ENCODE results near the gene MCF2L. TPM values are rescaled to one million over a fixed set of nuclear protein-coding genes. Genes with fewer than 3 reads are reported as not detected.

Gene MCF2L
- total and polyA plus RNA-seq, 5 donors = 18.0 to 47.5 (median 33.2) TPM

DNA sequence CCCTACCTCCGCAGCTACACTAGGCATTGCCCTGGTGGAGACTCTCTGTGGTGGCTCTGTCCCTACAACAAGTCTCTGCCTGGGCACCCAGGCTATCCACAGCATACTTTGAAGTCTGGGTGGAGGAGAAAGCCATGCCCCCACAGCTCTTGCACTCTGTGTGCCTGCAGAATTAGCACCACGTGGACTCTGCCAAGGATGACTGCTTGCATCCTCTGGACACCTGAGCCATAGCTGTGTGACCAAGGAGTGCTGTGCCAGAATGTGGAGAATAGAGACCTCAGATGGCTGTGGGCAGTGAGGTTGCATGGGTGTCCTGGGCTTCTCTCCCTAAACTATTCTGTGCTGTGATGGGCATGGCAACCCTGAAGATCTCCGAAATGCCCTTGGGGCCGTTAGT, 21.2 kb upstream of the MCF2L start:
- intact Hi-C loops (cut with DNase I) = loop anchor here in 2 of 4 donors (10.0 kb wide), 2 partner anchors 57 to 447 kb away; no protein-coding TSS in a partner anchor
- Histone ChIP-seq H3K27ac (ENCODE audit: low read length) (no peak overlapping the region), H3K9me3 (ENCODE audit: control insufficient read depth, low read length) (no peaks in the 10 kb centered on the region), H3K4me3 (ENCODE audit: low read length) (no peak overlapping the region), H3K27me3 (ENCODE audit: control insufficient read depth, insufficient read depth) (no peaks in the 10 kb centered on the region), H3K4me1 (ENCODE audit: control insufficient read depth, insufficient read depth, low read length) (no peaks in the 10 kb centered on the region)
- no peak for DNase-seq
- 88% methylated on average over 4 of the region's 4 CpGs for WGBS
- no peak for ATAC-seq

DNA sequence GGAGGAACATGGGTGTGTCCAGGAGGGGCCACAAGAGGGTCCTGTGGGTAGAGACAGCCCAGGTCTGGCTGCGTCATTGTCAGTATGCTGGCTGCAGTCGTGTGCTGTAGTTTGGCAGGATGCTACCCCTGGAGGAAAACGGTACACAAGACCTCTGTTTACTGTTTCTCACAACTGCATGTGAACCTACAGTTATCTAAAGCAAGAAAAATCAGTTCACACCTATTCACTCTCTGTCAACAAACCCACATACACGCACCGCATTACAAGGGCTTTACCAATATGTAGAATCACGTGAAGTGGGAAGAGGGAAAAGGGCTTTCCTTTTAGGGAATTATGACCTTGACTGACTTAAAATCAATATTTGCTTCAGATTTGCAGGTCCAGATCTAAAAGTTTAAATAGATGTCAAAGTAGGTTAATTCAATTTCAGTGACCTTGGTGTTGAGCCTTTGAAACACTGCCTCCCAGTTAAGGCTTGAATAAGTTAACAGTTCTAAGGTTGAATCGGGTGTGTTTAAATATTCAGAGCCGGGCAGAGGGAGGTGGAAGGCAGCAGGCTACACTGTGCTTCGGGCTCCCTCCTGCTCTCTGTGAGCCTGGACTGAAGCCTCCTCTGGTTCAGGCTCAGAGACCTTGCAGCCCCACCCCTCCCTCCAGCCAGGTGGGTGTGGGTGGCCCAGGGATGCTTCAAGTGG, 17.2 kb upstream of the MCF2L start:
- no peaks in the 10 kb centered on the region for H3K27me3 ChIP-seq (ENCODE audit: control insufficient read depth, insufficient read depth)
- H3K9me3 ChIP-seq (ENCODE audit: control insufficient read depth, low read length) = no peaks in the 10 kb centered on the region
- no peak for DNase-seq
- intact Hi-C loops (cut with DNase I) = loop anchor here in 1 of 4 donors (10.0 kb wide), 1 partner anchor 73 kb away; no protein-coding TSS in a partner anchor
- H3K27ac ChIP-seq (ENCODE audit: low read length) = no peak overlapping the region
- no peaks in the 10 kb centered on the region for H3K4me1 ChIP-seq (ENCODE audit: control insufficient read depth, insufficient read depth, low read length)
- no peak overlapping the region for H3K4me3 ChIP-seq (ENCODE audit: low read length)
- ATAC-seq = peak in 1 of 2 donors; percentile 36
- WGBS = 71% methylated on average over 9 of the region's 9 CpGs

DNA sequence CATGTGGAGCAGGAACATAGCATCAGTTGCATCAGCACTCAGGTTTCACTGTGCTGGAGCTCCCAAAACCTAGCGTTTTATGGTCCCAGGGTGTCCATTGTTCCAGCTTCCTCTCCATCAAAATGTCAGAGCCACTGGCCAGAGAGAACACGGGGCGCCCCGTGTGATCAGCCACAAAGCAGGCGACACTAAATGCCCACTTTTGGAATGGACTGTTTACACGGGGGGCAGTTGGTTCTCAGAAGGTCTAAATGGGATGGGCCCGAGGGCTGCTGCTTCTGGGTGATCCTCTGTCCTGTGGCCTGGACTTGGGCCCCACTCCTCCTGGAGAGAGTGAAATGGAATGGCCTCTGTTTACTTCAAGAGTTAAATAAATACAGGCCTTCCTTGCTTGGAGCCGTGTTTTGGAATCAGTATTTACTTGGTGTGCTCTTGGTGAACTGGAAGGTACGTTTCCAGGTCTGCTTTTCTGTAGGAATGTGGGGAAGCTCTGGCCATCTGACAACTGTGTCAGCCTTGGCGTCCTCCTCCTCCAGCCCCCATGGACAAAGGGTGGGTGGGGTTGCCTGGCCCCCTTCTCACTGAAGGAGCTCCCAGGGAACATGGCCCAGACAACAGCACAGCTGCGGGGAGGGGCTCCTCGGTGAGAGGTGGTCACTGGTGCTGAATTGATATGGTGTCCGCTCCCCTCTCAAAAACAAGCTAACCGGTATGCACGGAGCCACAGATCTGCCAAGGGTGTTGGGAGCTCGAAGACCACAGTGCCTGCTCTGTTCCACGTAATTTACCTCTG, 16.1 kb upstream of the MCF2L start:
- H3K4me1 ChIP-seq (ENCODE audit: control insufficient read depth, insufficient read depth, low read length) = no peaks in the 10 kb centered on the region
- H3K9me3 ChIP-seq (ENCODE audit: control insufficient read depth, low read length) = no peaks in the 10 kb centered on the region
- no peak overlapping the region for H3K27ac ChIP-seq (ENCODE audit: low read length)
- intact Hi-C loops (cut with DNase I) = loop anchor here in 1 of 4 donors (10.0 kb wide), 1 partner anchor 72 kb away; no protein-coding TSS in a partner anchor
- WGBS = 70% methylated on average over 17 of the region's 17 CpGs
- ATAC-seq (no peak), DNase-seq (no peak)
- no peaks in the 10 kb centered on the region for H3K27me3 ChIP-seq (ENCODE audit: control insufficient read depth, insufficient read depth)
- H3K4me3 ChIP-seq (ENCODE audit: low read length) = no peak overlapping the region

DNA sequence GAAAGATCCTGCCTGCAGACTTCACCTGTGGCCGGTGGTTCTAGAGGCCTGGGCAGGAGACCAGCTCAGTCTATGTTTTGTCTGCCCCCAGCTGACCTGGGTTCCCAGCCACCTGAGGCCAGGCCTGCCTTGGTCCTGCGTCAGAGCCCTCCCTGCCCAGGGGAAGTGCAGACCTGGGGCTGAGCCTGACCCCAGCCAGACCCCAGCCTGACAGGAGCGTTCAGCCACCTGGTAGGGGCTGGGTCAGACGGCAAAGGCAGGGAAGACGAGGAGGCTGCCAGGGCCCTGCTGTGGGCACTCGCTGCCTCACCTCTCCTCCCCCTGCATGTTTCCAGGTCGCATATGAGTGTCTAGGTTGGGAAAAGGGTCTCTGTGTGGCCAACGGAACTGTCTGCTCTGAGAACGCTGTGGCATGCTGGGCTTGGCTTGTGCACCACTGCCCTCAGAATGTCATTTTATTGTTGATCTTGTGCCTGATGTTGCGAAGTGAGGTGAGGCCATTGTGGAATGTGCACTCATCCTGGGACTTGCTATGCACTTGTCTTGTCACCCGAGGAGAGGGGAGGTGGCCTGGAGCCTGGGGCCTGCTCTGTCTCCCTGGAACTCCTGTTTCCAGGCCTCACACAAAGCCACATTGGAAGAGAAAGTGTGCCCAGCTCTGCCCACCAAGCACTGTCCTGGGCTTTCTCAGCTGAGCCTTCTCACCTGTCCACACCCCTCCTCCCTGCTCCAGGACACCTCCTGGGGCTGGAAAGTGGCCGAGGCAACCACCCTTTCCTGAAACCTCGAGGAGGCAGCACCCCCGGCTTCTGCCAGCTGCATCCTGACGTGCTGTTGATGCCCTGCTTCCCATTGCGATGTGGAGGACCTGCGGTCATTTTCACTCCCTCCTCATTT, 15.2 kb upstream of the MCF2L start:
- DNase-seq (no peak), ATAC-seq (no peak)
- WGBS = 80% methylated on average over 17 of the region's 17 CpGs
- no peaks in the 10 kb centered on the region for H3K9me3 ChIP-seq (ENCODE audit: control insufficient read depth, low read length)
- no peaks in the 10 kb centered on the region for H3K27me3 ChIP-seq (ENCODE audit: control insufficient read depth, insufficient read depth)
- no peak overlapping the region for H3K27ac ChIP-seq (ENCODE audit: low read length)
- intact Hi-C loops (cut with DNase I) = loop anchor here in 1 of 4 donors (10.0 kb wide), 1 partner anchor 71 kb away; no protein-coding TSS in a partner anchor
- no peaks in the 10 kb centered on the region for H3K4me1 ChIP-seq (ENCODE audit: control insufficient read depth, insufficient read depth, low read length)
- H3K4me3 ChIP-seq (ENCODE audit: low read length) = no peak overlapping the region

DNA sequence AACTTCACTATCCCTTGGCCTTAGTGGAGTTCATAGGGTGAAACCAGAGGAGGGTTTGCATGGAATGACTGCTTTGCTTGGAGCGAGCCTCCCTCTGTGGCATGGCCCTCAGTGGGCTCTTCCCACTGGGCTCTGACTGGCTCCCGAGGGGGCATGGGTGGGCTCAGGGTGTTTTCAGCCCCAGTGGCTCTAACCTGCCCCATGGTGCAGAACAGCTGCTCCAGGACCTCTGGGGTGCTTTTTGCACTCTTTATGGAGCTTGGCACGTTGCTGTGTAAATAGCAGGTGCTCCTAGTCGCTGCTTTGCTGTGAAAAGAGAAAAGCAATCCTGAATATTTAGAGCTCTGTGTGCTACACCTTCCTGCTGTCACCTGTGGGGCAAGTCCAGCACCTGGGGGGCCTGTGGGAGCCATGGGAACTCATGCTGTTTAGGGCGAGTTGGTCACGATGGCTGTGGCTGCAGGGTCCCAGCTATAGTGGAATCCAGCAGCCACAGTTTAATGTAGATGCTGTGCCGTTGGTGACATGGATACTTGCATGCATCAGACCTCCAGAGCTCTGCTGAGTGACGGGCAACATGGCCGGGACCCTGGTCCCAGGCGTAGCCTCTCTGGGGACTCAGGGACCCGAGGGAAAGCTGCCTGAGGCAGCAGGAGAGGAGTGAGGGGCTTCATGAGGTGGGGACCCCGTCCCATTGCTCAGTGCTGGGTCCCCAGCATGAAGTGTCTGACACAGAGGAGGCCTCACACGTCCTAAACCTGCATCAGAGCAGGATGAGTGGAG, 14.3 kb upstream of the MCF2L start:
- intact Hi-C loops (cut with DNase I) = loop anchor here in 1 of 4 donors (10.0 kb wide), 1 partner anchor 70 kb away; no protein-coding TSS in a partner anchor
- DNase-seq = no peak
- H3K9me3 ChIP-seq (ENCODE audit: control insufficient read depth, low read length) = no peaks in the 10 kb centered on the region

DNA sequence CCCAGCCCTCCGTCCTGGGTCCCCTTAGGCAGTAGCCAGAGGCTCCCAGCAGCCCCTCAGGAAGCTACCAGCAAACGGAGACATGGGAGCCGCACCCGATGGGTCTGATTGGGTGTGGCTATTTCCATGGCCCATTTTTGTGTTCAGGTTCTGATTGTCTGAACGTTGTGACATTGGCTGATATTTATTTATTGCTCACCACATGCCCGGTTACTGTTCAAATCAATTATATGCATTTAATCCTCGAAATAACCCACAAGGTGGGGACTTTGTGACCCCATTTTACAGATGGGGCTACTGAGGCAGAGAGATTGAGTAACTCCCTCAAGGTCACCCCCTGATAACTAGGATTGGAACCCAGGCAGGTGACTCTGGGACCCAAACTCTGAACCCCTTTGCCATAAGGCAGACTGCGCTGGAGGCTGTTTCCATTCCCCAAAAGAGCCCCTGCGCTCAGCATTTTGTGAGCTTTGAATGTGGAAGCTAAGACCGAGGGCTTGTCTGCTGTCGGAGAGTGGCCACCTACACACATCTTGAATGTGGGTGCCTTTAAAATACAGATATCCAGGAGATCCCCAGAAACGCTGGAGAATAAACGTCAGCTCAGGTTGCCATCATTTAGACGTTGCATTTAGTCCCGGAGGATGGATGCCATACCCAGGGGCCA, 13.6 kb upstream of the MCF2L start:
- DNase-seq (no peak), ATAC-seq (no peak)
- intact Hi-C loops (cut with DNase I) = loop anchor here in 1 of 4 donors (10.0 kb wide), 1 partner anchor 69 kb away; no protein-coding TSS in a partner anchor
- WGBS = 86% methylated on average over 15 of the region's 15 CpGs
- Histone ChIP-seq H3K9me3 (ENCODE audit: control insufficient read depth, low read length) (no peaks in the 10 kb centered on the region), H3K4me1 (ENCODE audit: control insufficient read depth, insufficient read depth, low read length) (peaks cover 2% of the 10 kb centered on the region), H3K27ac (ENCODE audit: low read length) (no peak overlapping the region), H3K4me3 (ENCODE audit: low read length) (no peak overlapping the region), H3K27me3 (ENCODE audit: control insufficient read depth, insufficient read depth) (no peaks in the 10 kb centered on the region)

More for the DNA sequence above, 14.3 kb upstream of the MCF2L start:
- ATAC-seq = no peak
- Histone ChIP-seq H3K27me3 (ENCODE audit: control insufficient read depth, insufficient read depth) (no peaks in the 10 kb centered on the region), H3K27ac (ENCODE audit: low read length) (no peak overlapping the region), H3K4me1 (ENCODE audit: control insufficient read depth, insufficient read depth, low read length) (no peaks in the 10 kb centered on the region), H3K4me3 (ENCODE audit: low read length) (no peak overlapping the region)
- 87% methylated on average over 13 of the region's 13 CpGs for WGBS

DNA sequence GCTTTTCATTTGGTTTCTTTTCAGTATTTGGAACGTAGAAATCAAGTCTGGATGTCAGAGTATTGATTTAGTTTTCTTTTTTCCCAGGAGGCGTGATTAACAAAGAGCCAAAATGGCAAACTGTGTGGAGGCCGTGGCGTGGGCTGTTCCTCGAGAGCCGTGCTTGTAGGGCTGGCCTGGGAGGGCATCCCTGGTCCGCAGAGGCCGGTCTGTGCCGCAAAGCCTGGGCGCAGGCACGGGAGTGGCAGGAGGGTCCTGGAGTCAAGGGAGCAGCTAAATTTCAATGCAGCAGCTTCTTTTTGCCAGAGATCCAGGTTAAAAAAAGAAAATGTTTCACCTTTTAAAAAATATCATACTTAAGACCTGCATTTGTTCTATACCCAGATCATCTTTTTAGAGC, 13.1 kb upstream of the MCF2L start:
- intact Hi-C loops (cut with DNase I) = loop anchor here in 1 of 4 donors (10.0 kb wide), 1 partner anchor 69 kb away; no protein-coding TSS in a partner anchor
- DNase-seq (no peak), ATAC-seq (no peak)
- Histone ChIP-seq H3K27me3 (ENCODE audit: control insufficient read depth, insufficient read depth) (no peaks in the 10 kb centered on the region), H3K9me3 (ENCODE audit: control insufficient read depth, low read length) (no peaks in the 10 kb centered on the region), H3K4me1 (ENCODE audit: control insufficient read depth, insufficient read depth, low read length) (peaks cover 2% of the 10 kb centered on the region), H3K4me3 (ENCODE audit: low read length) (no peak overlapping the region), H3K27ac (ENCODE audit: low read length) (no peak overlapping the region)
- WGBS = 90% methylated on average over 11 of the region's 11 CpGs

DNA sequence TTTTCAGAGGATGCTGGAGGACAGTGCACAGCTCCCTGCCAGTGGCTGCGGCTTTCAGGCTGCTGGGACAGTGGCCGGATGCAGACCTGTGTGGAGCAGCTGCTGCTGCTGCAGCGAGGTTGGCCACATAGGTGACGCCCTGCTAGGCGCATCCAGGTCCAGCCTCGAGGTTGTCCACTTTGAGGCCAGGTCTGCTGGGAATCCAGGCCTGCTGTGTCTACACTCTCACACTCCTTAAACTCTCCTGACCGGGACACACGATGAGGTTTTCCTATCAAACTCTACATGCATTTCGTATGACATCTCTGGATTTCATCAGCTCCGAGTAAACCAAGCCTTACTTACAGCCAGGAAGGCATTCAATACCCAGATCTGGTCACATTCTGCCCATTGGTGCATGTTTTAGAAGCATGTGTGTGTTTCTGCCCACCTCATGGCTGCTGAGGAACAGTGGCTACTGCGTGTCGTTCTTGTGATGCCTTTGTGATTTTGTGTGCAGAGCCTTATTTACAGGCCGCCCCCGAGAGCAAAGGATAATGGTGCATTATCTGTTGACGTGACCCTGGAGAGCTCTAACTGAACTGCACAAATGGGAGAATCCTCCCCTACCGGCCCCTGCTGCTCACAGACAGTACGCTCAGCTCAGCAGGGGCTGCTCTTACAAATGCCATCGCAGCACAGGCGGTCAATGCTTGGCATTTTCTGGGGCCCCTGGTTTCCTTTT, 12.3 kb upstream of the MCF2L start:
- ATAC-seq (no peak), DNase-seq (no peak)
- Histone ChIP-seq H3K9me3 (ENCODE audit: control insufficient read depth, low read length) (no peaks in the 10 kb centered on the region), H3K4me1 (ENCODE audit: control insufficient read depth, insufficient read depth, low read length) (peaks cover 2% of the 10 kb centered on the region), H3K27ac (ENCODE audit: low read length) (no peak overlapping the region), H3K4me3 (ENCODE audit: low read length) (no peak overlapping the region), H3K27me3 (ENCODE audit: control insufficient read depth, insufficient read depth) (no peaks in the 10 kb centered on the region)
- 70% methylated on average over 19 of the region's 19 CpGs for WGBS
- intact Hi-C loops (cut with DNase I) = loop anchor here in 1 of 4 donors (10.0 kb wide), 1 partner anchor 68 kb away; no protein-coding TSS in a partner anchor

DNA sequence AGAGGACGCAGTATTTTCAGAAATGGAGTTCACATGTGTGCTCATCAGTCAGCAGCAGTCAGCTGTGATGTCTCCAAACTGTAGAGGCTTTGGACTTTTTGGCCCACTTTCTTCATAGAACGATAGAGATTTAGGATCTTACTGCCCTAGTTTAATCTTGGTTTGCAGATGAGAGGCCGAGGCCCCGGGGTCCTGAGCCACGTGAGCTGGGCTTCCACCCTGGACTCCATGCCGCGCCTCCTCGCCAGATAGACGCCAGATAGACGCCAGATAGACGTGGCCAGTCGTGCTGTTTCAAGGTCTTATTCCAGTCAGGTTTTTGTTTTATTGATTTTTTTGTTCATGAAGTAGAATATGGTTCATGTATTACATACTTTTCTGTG, 11.7 kb upstream of the MCF2L start:
- ATAC-seq = no peak
- 72% methylated on average over 12 of the region's 12 CpGs for WGBS

More for the DNA sequence above, 11.7 kb upstream of the MCF2L start:
- Histone ChIP-seq H3K9me3 (ENCODE audit: control insufficient read depth, low read length) (no peaks in the 10 kb centered on the region), H3K27ac (ENCODE audit: low read length) (no peak overlapping the region), H3K27me3 (ENCODE audit: control insufficient read depth, insufficient read depth) (no peaks in the 10 kb centered on the region), H3K4me3 (ENCODE audit: low read length) (no peak overlapping the region), H3K4me1 (ENCODE audit: control insufficient read depth, insufficient read depth, low read length) (peaks cover 2% of the 10 kb centered on the region)
- DNase-seq = no peak
- intact Hi-C loops (cut with DNase I) = loop anchor here in 1 of 4 donors (10.0 kb wide), 1 partner anchor 68 kb away; no protein-coding TSS in a partner anchor

Data from right cardiac atrium (tissue), 5 donors.